Activated T-helper 17 cell treated with anti-CD3 and anti-CD28 coated beads, Interleukin-2, amount 50 U/mL, for 72 hours (primary cell): ENCODE measurements around the gene TOPBP1. TPM values are rescaled to one million over a fixed set of nuclear protein-coding genes. Genes with fewer than 3 reads are reported as not detected.
"Not testable (repeated sequence)": the region's sequence is repeated elsewhere in the genome, so short reads cannot be mapped to it uniquely, and the experiment has no call there.

Experiments used
- ATAC-seq: fragments of 150-1000 bp; cut with Tn5 transposase; replicated peaks from 2 replicates; pipeline ENCODE4 v1.10.0; 2021; ENCODE audit warnings: mild to moderate bottlenecking, moderate library complexity
- H3K27ac Mint-ChIP-seq: one replicate; pipeline ENCODE4 v1.8.0; 2022; ENCODE audit warnings: mixed read lengths
- H3K27me3 Mint-ChIP-seq: one replicate; pipeline ENCODE4 v1.8.0; 2022; ENCODE audit warnings: mixed read lengths
- H3K36me3 Mint-ChIP-seq: one replicate; pipeline ENCODE4 v1.8.0; 2022; ENCODE audit warnings: low read depth, mild to moderate bottlenecking, mixed read lengths
- H3K4me1 Mint-ChIP-seq: one replicate; pipeline ENCODE4 v1.8.0; 2022; ENCODE audit warnings: mixed read lengths
- H3K4me3 Mint-ChIP-seq: one replicate; pipeline ENCODE4 v1.8.0; 2022; ENCODE audit warnings: mild to moderate bottlenecking, mixed read lengths
- H3K9me3 Mint-ChIP-seq: one replicate; pipeline ENCODE4 v1.8.0; 2022; ENCODE audit warnings: mixed read lengths
- total RNA-seq, 2 donors: library from RNA; stranded (reverse); gene quantifications; one replicate each; pipeline ENCODE4 v1.2.3, GENCODE V29; 2022

The TOPBP1 gene
- total RNA-seq, 2 donors from 2014 or later, result 86.0 to 96.7 TPM

GRCh38 chr3:133692759-133693158 is 31.0 kb upstream of the TOPBP1 start:
- no peaks in the 10 kb centered on the region for H3K36me3 Mint-ChIP-seq
- H3K4me3 Mint-ChIP-seq, result no peak overlapping the region
- H3K27me3 Mint-ChIP-seq, result no peaks in the 10 kb centered on the region

GRCh38 chr3:133691273-133692107 is 29.7 kb upstream of the TOPBP1 start:
- H3K4me3 Mint-ChIP-seq, result no peak overlapping the region
- no peaks in the 10 kb centered on the region for H3K9me3 Mint-ChIP-seq
- peak; percentile 40 for ATAC-seq
- no peak overlapping the region for H3K27ac Mint-ChIP-seq
- no peaks in the 10 kb centered on the region for H3K4me1 Mint-ChIP-seq
- H3K27me3 Mint-ChIP-seq, result no peaks in the 10 kb centered on the region
- H3K36me3 Mint-ChIP-seq, result no peaks in the 10 kb centered on the region

More at GRCh38 chr3:133692759-133693158, 31.0 kb upstream of the TOPBP1 start:
- ATAC-seq, result no peak
- H3K9me3 Mint-ChIP-seq, result no peaks in the 10 kb centered on the region
- H3K4me1 Mint-ChIP-seq, result no peaks in the 10 kb centered on the region
- no peak overlapping the region for H3K27ac Mint-ChIP-seq

DNA sequence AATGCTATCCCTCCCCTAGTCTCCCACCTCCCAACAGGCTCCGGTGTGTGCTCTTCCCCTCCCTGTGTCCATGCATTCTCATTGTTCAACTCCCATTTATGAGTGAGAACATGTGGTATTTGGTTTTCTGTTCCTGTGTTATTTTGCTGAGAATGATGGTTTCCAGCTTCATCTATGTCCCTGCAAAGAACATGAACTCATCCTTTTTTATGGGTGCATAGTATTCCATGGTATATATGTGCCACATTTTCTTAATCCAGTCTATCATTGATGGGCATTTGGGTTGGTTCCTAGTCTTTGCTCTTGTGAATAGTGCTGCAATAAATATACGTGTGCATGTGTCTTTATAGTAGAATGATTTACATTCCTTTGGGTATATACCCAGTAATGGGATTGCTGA is 16.3 kb upstream of the TOPBP1 start:
- H3K9me3 Mint-ChIP-seq, H3K36me3 Mint-ChIP-seq, H3K27ac Mint-ChIP-seq, H3K4me1 Mint-ChIP-seq, ATAC-seq, H3K4me3 Mint-ChIP-seq: not testable (repeated sequence)
- peaks cover 41% of the 10 kb centered on the region for H3K27me3 Mint-ChIP-seq

GRCh38 chr3:133676336-133677118 is 14.8 kb upstream of the TOPBP1 start:
- ATAC-seq, result no peak
- no peaks in the 10 kb centered on the region for H3K9me3 Mint-ChIP-seq
- H3K27me3 Mint-ChIP-seq, result peaks cover 44% of the 10 kb centered on the region
- no peak overlapping the region for H3K4me3 Mint-ChIP-seq
- H3K4me1 Mint-ChIP-seq, result no peaks in the 10 kb centered on the region
- H3K36me3 Mint-ChIP-seq, result no peaks in the 10 kb centered on the region
- no peak overlapping the region for H3K27ac Mint-ChIP-seq

GRCh38 chr3:133675631-133676335 is 14.0 kb upstream of the TOPBP1 start:
- Mint-ChIP-seq H3K27ac (no peak overlapping the region), H3K9me3 (no peaks in the 10 kb centered on the region), H3K27me3 (peaks cover 44% of the 10 kb centered on the region), H3K4me1 (no peaks in the 10 kb centered on the region), H3K36me3 (no peaks in the 10 kb centered on the region), H3K4me3 (no peak overlapping the region)
- ATAC-seq, result no peak

GRCh38 chr3:133674290-133674919 is 12.7 kb upstream of the TOPBP1 start:
- no peaks in the 10 kb centered on the region for H3K4me1 Mint-ChIP-seq
- H3K36me3 Mint-ChIP-seq, result no peaks in the 10 kb centered on the region
- H3K27me3 Mint-ChIP-seq, result peaks cover 41% of the 10 kb centered on the region
- H3K9me3 Mint-ChIP-seq, result no peaks in the 10 kb centered on the region
- no peak overlapping the region for H3K27ac Mint-ChIP-seq
- no peak for ATAC-seq
- H3K4me3 Mint-ChIP-seq, result no peak overlapping the region

DNA sequence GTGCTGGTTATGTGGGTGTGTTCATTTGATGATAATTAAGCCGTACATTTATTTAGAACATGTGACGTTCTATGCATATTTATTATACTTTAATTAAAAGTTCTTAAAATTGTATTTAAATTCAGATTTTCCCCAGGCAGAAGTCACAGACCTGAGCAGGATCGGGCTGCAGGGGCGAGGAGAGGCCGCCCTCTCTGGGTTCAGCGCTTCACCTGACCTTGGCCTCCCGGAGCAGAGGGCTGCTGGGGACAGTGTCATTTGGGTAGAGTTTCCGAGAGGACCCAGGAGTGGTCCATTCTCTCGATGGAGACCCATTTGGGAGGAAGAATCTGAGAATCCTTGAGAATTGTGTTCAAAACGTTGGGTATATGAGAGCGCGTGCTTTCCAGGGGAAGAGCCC is 12.0 kb upstream of the TOPBP1 start:
- Mint-ChIP-seq H3K27me3 (peaks cover 39% of the 10 kb centered on the region), H3K4me3 (no peak overlapping the region), H3K4me1 (no peaks in the 10 kb centered on the region), H3K9me3 (no peaks in the 10 kb centered on the region), H3K27ac (no peak overlapping the region), H3K36me3 (no peaks in the 10 kb centered on the region)
- no peak for ATAC-seq

DNA sequence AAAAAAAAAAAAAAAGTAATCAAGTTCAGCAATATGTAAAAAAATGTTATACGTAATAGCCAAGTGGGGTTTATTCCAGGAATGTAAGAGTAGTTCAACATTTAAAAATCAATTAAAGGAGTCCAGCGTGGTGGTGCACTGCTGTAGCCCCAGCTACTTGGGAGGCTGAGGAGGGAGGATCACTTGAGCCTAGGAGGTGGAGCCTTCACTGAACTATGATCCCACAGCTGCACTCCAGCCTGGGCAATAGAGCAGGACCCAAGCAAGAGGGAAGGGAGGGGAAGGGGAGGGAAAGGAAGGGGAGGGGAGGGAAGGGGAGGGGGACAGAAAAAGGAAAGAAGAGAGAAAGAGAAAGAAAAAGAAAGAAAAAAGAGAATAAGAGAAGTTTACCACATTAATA is 10.7 kb upstream of the TOPBP1 start:
- no peaks in the 10 kb centered on the region for H3K9me3 Mint-ChIP-seq
- no peaks in the 10 kb centered on the region for H3K4me1 Mint-ChIP-seq
- no peak overlapping the region for H3K4me3 Mint-ChIP-seq
- peaks cover 34% of the 10 kb centered on the region for H3K27me3 Mint-ChIP-seq
- no peak overlapping the region for H3K27ac Mint-ChIP-seq
- ATAC-seq, result no peak
- H3K36me3 Mint-ChIP-seq, result no peaks in the 10 kb centered on the region

- no peak overlapping the region for H3K27ac Mint-ChIP-seq
- no peak for ATAC-seq
- no peak overlapping the region for H3K4me3 Mint-ChIP-seq
- H3K27me3 Mint-ChIP-seq, result peaks cover 25% of the 10 kb centered on the region
- H3K36me3 Mint-ChIP-seq, result no peaks in the 10 kb centered on the region
- H3K9me3 Mint-ChIP-seq, result no peaks in the 10 kb centered on the region
- H3K4me1 Mint-ChIP-seq, result no peaks in the 10 kb centered on the region
Observed at GRCh38 chr3:133670525-133670995, 8.8 kb upstream of the TOPBP1 start.

DNA sequence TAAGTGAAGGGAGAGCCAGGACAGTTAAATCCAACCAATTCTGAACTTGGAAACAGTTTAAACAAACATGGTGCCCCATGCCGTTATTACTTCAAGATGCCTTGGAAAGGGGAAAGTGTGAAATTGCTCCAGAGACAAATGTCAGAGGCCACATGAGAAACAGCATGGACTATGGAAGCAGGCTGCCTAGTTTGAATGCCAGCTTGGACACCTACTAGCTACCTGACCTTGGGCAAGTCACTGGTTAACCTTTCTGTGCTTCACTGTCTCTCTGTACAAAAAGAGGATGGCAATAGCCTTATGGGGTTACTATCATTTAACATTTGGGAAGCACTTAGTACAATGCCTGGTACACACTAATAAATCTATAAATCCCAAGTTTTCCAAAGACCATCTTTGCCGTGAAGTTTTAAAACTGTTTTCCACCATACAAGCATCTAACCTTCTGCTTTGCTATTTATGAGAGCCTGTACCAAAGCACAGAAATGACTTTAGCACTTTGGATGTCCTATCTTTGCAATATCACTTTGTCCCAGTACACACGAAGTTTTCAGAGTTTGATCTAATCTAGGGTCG is 8.3 kb upstream of the TOPBP1 start:
- no peak overlapping the region for H3K4me3 Mint-ChIP-seq
- peaks cover 25% of the 10 kb centered on the region for H3K27me3 Mint-ChIP-seq
- no peaks in the 10 kb centered on the region for H3K4me1 Mint-ChIP-seq
- H3K36me3 Mint-ChIP-seq, result no peaks in the 10 kb centered on the region
- ATAC-seq, result no peak
- H3K27ac Mint-ChIP-seq, result no peak overlapping the region
- no peaks in the 10 kb centered on the region for H3K9me3 Mint-ChIP-seq

DNA sequence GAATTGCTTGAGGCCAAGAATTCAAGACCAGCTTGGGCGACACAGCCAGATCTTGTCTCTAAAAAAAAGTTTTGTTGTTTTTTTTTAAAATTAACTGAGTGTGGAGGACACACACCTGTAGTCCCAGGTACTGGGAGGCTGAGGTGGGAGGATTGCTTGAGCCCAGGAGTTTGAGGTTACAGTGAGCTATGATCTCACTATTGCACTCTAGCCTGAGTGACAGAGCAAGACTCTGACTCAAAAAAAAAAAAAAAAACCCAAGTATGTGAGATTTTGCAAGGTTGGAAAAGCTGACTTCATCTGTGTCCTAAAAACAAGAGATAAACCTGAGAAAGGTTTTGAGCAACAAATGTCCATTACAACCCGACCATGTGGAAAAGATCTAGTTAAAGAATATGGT is 5.4 kb upstream of the TOPBP1 start:
- Mint-ChIP-seq H3K27me3 (peaks cover 7% of the 10 kb centered on the region), H3K4me3 (no peak overlapping the region), H3K27ac (no peak overlapping the region), H3K9me3 (no peaks in the 10 kb centered on the region), H3K36me3 (peaks cover 7% of the 10 kb centered on the region), H3K4me1 (peaks cover 15% of the 10 kb centered on the region)
- no peak for ATAC-seq

DNA sequence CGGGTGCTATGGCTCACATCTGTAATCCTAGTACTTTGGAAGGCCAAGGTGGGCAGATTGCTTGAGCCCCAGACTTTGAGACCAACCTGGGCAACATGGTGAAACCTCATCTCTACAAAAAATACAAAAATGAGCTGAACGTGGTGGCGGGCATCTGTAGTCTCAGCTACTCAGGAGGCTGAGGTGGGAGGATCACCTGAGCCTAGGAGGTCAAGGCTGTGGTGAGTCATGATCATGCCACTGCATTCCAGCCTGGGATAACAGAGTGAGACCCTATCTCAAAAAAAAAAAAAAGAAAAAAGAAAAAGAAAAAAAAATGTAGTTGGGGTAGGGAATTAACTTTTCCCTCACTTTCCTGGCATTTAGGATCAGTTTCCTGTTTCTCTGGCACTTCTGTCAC is 3.4 kb upstream of the TOPBP1 start:
- peaks cover 18% of the 10 kb centered on the region for H3K4me1 Mint-ChIP-seq
- H3K27ac Mint-ChIP-seq, H3K27me3 Mint-ChIP-seq: not testable (repeated sequence)

DNA sequence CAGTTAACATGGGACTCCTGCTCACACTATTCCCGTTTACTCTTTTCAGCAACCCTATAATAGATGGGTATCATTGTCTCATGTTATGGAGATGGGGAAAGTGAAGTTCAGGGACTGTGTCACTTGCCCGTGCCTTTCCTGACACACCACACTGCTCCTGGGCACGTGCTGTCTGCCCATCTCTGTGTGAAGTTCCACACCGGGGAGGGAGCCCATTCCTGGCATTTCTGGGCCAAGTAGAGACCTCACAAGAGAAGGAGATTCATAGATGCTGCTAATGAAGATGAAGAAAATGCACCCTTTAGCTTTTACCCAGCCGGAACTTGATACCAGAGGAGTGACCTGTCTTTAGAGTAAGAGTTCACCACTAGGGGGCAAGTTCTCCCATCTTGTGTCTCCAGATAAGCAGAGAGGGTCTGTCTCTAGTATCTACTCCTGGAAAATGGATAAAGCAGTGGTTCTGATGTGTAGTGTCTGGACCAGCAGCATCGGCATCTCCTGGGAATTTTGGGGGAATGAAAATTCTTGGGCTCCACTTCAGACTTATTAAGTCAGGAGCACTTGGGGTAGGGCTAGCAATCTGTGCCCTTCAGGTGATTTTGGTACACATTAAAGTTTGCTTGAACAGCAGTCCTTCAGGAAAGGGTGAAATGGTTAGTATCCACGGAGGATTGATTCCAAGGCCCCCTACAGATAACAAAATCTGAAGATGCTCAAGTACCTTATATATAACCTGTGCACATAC is 2.0 kb upstream of the TOPBP1 start:
- Mint-ChIP-seq H3K27me3 (no peaks in the 10 kb centered on the region), H3K36me3 (peaks cover 40% of the 10 kb centered on the region), H3K9me3 (no peaks in the 10 kb centered on the region), H3K4me3 (peak overlapping the region; percentile 99), H3K4me1 (peaks cover 31% of the 10 kb centered on the region), H3K27ac (peak overlapping the region; percentile 82)
- peak; percentile 50 for ATAC-seq

More for the DNA sequence above, 3.4 kb upstream of the TOPBP1 start:
- not testable (repeated sequence) for ATAC-seq, H3K9me3 Mint-ChIP-seq, H3K4me3 Mint-ChIP-seq
- H3K36me3 Mint-ChIP-seq, result peaks cover 25% of the 10 kb centered on the region
